MCF 10A (cell line): ENCODE measurements around the gene PAQR3. TPM values are rescaled to one million over a fixed set of nuclear protein-coding genes. Genes with fewer than 3 reads are reported as not detected.

Experiments used
- BruUV-seq: library from RNA; stranded (reverse); fragments of 400-500 nt; replicated peaks from 2 replicates; lab custom pipeline; 2021; lab: Mats Ljungman, UMichigan
- CTCF ChIA-PET: fragments of 300-600 bp; sonication (Branson Sonifier 250); formaldehyde crosslinking; extraction: SDS; loops from one replicate; lab custom pipeline; 2021; ENCODE audit warnings: antibody characterized with exemption, inconsistent platforms; lab: Yijun Ruan, JAX
- POLR2A ChIA-PET: fragments of 300-600, 350-650 bp; sonication (Branson Sonifier 250); formaldehyde crosslinking; extraction: SDS; loops from one replicate; lab custom pipeline; 2020; ENCODE audit warnings: antibody characterized with exemption, inconsistent platforms; lab: Yijun Ruan, JAX
- DNase-seq: peaks from one replicate; pipeline ENCODE4 v3.0.0-alpha.2; 2018; ENCODE audit not compliant: unreplicated experiment
- H3K27ac Mint-ChIP-seq: one replicate; pipeline ENCODE4 v1.8.0; 2022; ENCODE audit warnings: mild to moderate bottlenecking, low read depth, mixed read lengths; ENCODE audit not compliant: unreplicated experiment
- H3K27me3 Mint-ChIP-seq: one replicate; pipeline ENCODE4 v1.8.0; 2022; ENCODE audit warnings: mixed read lengths; ENCODE audit not compliant: insufficient read depth, unreplicated experiment
- H3K36me3 Mint-ChIP-seq: one replicate; pipeline ENCODE4 v1.8.0; 2022; ENCODE audit warnings: mild to moderate bottlenecking, moderate library complexity, mixed read lengths; ENCODE audit not compliant: insufficient read depth, unreplicated experiment
- H3K4me1 Mint-ChIP-seq: one replicate; pipeline ENCODE4 v1.8.0; 2022; ENCODE audit warnings: mixed read lengths; ENCODE audit not compliant: insufficient read depth, unreplicated experiment
- H3K4me3 Mint-ChIP-seq: one replicate; pipeline ENCODE4 v1.8.0; 2022; ENCODE audit warnings: mild to moderate bottlenecking, moderate library complexity, mixed read lengths; ENCODE audit not compliant: unreplicated experiment
- H3K9me3 Mint-ChIP-seq: one replicate; pipeline ENCODE4 v1.8.0; 2022; ENCODE audit warnings: mixed read lengths; ENCODE audit not compliant: unreplicated experiment
- CTCF ChIP-seq: fragments of 200-600 bp; IDR thresholded peaks from one replicate; pipeline ENCODE4 v1.8.0; 2022; ENCODE audit warnings: antibody characterized with exemption, mild to moderate bottlenecking; ENCODE audit not compliant: unreplicated experiment
- intact Hi-C: fragments of 100-400 bp; cut with micrococcal nuclease; formaldehyde crosslinking; loops from 2 replicates; pipeline ENCODE4 v1.14.1; 2022
- total RNA-seq: library from RNA; stranded (reverse); gene quantifications from 2 replicates; pipeline ENCODE4 v1.2.3, GENCODE V29; 2022

Gene PAQR3
- total RNA-seq, 1 experiment from 2014 or later = 11.2 TPM

DNA sequence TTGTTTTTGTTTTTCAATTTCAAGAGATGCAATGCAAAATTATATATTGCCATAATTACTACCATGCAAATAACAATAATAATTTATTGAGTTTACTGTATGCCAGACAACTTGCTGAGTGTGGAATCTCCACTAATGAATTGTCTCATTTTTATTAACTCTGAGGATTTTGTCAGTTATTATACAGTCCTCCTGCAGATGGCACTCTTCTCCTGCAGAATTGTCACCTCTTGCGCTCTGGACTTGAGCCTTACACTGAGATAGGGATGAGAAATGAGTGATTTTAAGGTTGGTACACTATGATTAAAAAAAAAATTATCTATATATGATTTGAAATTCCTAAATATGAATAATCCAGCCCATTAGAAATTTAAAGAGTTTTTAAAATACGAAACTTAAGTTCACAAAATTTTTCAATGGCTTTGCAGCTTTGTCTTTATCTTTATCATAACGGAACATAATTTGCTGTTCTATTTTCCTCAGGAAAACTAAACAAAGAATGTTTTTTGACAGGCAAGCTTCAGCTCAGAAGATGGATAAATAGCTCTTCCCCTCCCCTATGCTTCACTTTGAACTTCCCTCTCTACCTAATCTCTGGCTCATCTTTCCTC, 12.7 kb upstream of the PAQR3 start:
- POLR2A ChIA-PET = interaction anchor here (1.7 kb wide), 1 partner anchor 13 kb away, joined by 6 read pairs; the partner anchor contains the start of gene PAQR3
- intact Hi-C loops = loop anchor here (1.0 to 5.0 kb wide), 5 partner anchors 90 to 1383 kb away; partner anchors contain the start of gene CFAP299
- CTCF ChIA-PET = interaction anchor here (0.5 to 4.0 kb wide), 41 partner anchors 8 to 1945 kb away, joined by 3 to 58 read pairs (median 4); partner anchors contain the start of genes ANTXR2 and PAQR3
- DNase-seq = peak; percentile 62
- Mint-ChIP-seq H3K4me1 (no peaks in the 10 kb centered on the region), H3K36me3 (no peaks in the 10 kb centered on the region), H3K9me3 (no peaks in the 10 kb centered on the region), H3K27me3 (no peaks in the 10 kb centered on the region), H3K4me3 (no peak overlapping the region), H3K27ac (no peak overlapping the region)
- peak; percentile 73 for TF ChIP-seq CTCF
- BruUV-seq = no TSS peak

- H3K9me3 Mint-ChIP-seq = peaks cover 8% of the 10 kb centered on the region
- no peak for DNase-seq
- H3K27ac Mint-ChIP-seq = no peak overlapping the region
- H3K27me3 Mint-ChIP-seq = no peaks in the 10 kb centered on the region
- CTCF ChIA-PET = interaction anchor here (0.9 kb wide), 1 partner anchor 14 kb away, joined by 3 read pairs; no protein-coding TSS in a partner anchor
- TF ChIP-seq CTCF = no peak
- POLR2A ChIA-PET = no interaction called here
- no peaks in the 10 kb centered on the region for H3K4me1 Mint-ChIP-seq
- intact Hi-C loops = loop anchor here (5.0 kb wide), 2 partner anchors 93 to 1373 kb away; no protein-coding TSS in a partner anchor
- BruUV-seq = no TSS peak
- no peak overlapping the region for H3K4me3 Mint-ChIP-seq
- H3K36me3 Mint-ChIP-seq = no peaks in the 10 kb centered on the region
Measured at GRCh38 chr4:78949735-78950134, 10.5 kb upstream of the PAQR3 start.

DNA sequence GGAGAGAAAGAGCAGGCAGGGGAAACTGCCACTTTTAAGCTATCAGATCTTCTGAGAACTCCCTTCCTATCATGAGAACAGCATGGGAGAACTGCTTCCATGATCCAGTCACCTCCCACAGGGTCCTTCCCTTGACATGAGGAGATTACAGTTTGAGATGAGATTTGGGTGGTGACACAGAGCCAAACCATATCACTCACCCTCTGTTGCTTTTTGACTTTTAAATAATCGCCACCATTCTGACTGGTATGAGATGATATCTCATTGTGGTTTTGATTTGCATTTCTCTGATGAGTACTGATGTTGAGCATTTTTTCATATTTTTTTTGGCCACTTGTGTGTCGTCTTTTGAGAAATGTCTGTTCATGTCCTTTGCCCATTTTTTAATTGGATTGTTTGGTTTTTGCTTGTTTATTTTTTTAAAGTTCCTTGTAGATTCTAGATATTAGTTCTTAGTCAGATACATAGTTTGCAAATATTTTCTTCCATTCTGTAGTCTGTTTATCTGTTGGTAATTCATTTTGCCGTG, 6.5 kb upstream of the PAQR3 start:
- H3K27me3 Mint-ChIP-seq = no peaks in the 10 kb centered on the region
- DNase-seq = no peak
- POLR2A ChIA-PET = no interaction called here
- TF ChIP-seq CTCF = no peak
- H3K27ac Mint-ChIP-seq = no peak overlapping the region
- CTCF ChIA-PET = interaction anchor here (0.6 to 0.9 kb wide), 2 partner anchors 96 to 857 kb away, joined by 4 to 5 read pairs; no protein-coding TSS in a partner anchor
- no TSS peak for BruUV-seq
- H3K9me3 Mint-ChIP-seq = peaks cover 8% of the 10 kb centered on the region
- no peaks in the 10 kb centered on the region for H3K4me1 Mint-ChIP-seq
- intact Hi-C loops = no loop called here
- no peaks in the 10 kb centered on the region for H3K36me3 Mint-ChIP-seq
- H3K4me3 Mint-ChIP-seq = no peak overlapping the region

DNA sequence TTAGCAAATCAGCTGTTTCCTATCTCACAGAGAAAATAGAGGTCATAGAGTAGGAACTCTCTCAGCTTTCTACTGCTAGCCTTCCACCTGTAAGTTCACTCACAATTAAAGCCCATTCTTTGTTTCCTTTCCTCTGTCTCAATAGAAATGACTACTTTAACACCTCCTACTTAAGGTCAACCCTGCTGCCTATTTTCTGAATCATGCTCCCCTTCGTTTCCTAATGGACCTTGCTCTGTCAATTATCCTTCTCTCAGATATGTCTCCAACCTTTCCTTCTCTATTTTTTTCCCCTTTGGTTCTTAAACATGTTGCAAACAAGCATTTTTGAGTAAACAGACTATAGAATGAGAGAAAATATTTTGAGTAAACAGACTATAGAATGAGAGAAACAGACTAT, 5.1 kb upstream of the PAQR3 start:
- peaks cover 8% of the 10 kb centered on the region for H3K9me3 Mint-ChIP-seq
- CTCF ChIA-PET = interaction anchor here (0.6 to 1.0 kb wide), 2 partner anchors 8 to 1053 kb away, joined by 4 to 7 read pairs; no protein-coding TSS in a partner anchor

More for the DNA sequence above, 5.1 kb upstream of the PAQR3 start:
- BruUV-seq = no TSS peak
- no peak for TF ChIP-seq CTCF
- POLR2A ChIA-PET = interaction anchor here (1.0 kb wide), 1 partner anchor 9 kb away, joined by 3 read pairs; no protein-coding TSS in a partner anchor
- no peak overlapping the region for H3K27ac Mint-ChIP-seq
- intact Hi-C loops = no loop called here
- H3K36me3 Mint-ChIP-seq = no peaks in the 10 kb centered on the region
- H3K4me3 Mint-ChIP-seq = no peak overlapping the region
- DNase-seq = no peak
- no peaks in the 10 kb centered on the region for H3K27me3 Mint-ChIP-seq
- no peaks in the 10 kb centered on the region for H3K4me1 Mint-ChIP-seq
